Activated CD4-positive, alpha-beta T cell treated with anti-CD3 and anti-CD28 coated beads, Interleukin-2, amount 50 U/mL, for 4 hours (primary cell): Measurements from ENCODE around the gene TBCA.
"Not testable (repeated sequence)": the region's sequence is repeated elsewhere in the genome, so short reads cannot be mapped to it uniquely, and the experiment has no call there.

Source experiments
- DNase-seq, 2 experiments: peaks; one replicate each; pipeline ENCODE4 v3.0.0-alpha.2; 2020

TBCA gene

DNA sequence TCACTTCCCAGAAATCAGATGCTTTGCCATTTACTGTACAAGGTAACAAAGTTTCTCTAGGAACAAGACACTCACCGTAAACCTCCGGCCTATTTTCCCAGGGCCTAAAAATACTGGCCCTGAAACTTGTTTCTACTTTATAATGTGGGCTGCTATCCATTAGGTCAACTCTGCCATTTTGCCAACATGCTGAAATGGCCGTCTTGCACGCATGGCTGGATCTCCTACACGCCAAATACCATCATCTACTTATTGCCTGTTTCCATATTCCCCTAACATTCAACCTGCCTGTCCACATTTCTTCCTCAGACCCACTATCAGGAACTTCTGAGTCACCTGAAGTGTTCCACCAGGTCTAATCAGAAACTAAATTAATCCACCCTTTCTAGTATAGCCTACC, 4.7 kb downstream of the TBCA start:
- DNase-seq, result no peak

DNA sequence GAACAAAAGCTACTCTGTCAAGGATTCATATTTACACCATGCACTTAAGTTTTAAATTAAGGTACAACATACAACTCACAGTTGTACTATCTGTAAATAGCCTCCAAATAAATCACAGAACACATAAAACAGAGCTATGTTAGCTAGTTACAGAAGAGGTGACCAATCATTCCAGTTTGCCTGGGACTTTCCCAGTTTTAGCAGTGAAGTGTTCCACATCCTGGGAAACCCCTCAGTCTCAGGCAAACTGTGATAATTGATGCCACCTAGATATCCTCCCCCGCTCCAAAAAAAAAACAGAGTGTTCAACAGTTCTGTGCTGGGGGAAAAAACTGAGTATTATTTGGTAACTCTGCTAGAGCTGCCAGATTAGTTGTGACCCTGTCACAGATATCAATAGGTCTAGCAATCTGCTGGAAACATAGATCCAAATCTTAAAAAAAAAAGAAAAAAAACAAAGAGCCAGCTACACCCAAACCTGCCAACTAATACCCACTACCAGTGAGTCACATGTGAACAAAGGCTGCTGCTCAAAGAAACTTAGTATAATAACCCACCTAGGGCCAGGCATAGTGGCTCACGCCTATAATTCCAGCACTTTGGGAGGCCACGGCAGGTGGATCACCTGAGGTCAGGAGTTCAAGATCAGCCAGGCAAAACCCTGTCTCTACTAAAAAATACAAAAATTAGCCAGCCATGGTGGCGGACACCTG, 5.7 kb downstream of the TBCA start:
- no peak for DNase-seq

DNA sequence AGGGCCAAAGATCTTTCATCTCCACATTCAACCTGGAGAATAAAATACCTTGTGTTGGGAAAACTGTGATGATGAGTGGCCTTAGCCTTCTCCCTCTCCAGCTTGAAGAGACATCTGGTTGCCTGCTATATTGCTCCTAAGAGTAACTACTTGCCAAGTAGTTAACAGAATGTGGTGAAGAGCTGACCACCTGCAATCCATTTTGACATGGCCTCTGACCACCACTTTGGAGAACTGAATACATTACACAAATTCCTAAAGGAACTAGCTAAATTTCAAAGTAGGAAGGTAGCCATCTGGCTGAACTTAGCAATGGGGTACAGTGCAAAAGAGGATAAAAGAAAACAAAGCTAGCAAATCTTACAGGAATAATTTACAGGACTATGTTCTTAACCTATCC, 7.2 kb downstream of the TBCA start:
- DNase-seq, result no peak

DNA sequence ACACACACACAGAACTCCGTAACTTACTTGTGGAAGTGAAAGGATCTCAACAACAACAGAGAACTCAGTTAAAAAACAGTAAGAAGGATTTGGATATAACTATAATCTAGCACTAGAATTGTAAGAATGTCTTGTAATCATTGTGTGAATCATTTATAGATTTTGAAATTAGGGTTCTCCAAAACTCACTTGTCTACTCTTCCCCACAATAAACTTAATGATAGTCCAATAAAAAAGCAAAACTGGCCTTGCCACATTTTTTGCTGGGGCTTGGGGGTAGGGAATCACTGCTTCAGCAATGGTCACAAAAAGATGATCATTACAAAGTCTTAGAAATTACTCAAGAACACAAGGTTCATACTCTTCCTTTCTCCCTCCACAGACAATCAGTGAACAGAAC, 8.8 kb downstream of the TBCA start:
- DNase-seq, result no peak

DNA sequence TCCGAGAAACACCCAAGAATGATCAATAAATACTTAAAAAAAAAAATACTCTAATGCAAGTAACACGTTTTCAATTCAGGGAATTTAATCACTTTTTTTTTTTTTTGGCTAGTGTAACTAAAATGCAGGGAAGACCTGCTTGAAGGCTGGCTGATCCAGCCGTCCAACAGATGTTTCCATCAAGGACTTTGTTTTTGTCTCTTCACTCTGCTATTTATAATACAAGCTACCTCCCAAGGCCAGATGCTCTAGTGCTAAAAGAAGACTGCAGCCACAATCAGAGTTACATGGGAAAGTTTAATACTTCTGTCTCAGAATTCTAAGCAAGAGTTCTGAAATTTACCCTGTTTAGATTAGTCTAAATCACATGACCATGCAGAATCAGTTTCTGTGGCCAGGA, 14.5 kb downstream of the TBCA start:
- no peak for DNase-seq

DNA sequence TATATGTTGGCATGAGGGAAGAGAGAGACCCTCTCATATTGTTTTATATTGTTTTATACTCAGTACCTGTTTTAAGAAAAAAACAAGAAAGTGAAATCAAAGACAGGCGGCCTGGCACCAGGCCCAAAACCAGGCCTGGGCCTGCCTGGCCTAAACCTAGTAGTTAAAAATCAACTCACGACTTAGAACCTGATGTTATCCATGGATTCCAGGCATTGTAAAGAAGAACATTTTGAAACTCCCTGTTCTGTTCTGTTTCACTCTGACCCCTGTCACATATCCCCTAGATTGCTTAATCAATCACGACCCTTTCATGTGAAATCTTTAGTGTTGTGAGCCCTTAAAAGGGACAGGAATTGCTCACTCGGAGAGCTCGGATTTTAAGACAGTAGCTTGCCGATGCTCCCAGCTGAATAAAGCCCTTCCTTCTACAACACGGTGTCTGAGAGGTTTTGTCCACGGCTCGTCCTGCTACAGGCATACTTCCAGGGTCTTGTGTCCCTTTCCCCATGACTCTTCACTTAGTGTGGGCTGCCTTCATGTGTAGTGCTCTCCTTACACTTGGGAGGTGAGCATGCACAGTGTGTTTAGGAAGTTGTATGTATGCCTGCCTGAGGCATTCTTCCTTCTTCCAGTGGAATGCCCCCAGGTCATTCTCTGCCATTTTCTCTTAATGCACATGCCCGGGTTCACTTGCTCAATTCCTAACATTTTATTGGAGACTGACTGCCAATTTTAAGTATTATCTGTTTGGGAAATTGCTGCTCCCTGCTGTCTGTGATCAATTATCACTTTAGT, 17.8 kb downstream of the TBCA start:
- no peak for DNase-seq

DNA sequence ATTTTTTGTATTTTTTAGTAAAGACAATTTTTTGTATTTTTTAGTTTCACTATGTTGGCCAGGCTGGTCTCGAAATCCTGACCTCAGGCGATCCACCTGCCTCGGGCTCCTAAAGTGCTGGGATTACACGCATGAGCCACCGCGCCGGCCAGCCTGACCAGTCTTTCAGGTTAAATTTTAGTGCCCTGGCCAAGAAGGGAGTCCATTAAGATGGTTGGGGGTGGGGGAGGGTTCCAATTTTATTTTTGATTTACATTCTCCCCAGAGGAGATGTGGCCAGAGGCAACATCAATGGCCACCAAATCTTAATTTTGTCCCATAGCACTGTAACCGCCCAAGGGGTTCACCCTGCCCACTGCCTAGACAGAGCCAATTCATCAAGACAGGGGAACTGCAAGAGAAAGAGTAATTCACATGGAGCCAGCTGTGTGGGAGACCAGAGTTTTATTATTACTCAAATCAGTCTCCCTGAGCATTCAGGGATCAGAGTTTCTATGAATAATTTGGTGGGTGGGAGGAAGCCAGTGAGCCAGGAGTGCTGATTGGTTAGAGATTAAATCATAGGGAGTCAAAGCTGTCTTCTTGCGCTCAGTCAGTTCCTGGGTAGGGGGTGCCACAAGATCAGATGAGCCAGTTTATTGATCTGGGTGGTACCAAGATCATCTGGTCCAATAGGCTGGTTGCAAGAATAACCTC, 24.7 kb downstream of the TBCA start:
- DNase-seq, result no peak

DNA sequence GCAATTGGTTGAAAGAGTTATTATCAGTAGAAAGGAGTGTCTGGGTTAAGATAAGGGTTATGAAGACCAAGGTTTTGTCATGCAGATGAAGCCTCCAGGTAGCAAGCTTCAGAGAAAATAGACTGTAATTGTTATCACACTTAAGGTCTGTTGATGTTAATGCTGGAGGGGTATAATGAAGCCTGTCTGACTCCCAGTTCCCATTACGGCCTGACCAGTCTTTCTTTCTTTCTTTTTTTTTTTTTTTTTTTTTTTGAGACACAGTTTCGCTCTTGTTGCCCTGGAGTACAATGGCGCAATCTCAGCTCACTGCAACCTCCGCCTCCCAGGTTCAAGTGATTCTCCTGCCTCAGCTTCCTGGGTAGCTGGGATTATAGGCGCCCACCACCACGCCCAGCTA, 25.2 kb downstream of the TBCA start:
- DNase-seq, result not testable (repeated sequence)

DNA sequence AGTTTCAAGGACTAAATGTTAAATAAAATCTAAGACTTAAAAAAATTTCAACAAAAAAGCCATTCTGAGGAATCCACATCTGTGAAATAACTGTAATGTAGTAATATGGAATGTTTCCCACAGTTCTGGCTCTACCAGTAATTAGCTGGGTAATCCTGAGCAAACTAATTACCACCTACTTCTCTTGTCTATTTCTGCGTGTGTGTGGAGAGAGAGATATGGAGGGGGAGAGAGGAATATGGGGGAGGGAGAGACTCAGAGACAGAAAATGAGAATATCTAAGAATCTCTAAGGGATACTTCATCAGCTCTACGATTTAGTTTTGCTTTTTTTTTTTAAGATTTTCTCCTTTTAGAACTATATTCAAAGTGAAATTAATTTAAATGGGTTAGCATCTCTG, 28.0 kb downstream of the TBCA start:
- no peak for DNase-seq

DNA sequence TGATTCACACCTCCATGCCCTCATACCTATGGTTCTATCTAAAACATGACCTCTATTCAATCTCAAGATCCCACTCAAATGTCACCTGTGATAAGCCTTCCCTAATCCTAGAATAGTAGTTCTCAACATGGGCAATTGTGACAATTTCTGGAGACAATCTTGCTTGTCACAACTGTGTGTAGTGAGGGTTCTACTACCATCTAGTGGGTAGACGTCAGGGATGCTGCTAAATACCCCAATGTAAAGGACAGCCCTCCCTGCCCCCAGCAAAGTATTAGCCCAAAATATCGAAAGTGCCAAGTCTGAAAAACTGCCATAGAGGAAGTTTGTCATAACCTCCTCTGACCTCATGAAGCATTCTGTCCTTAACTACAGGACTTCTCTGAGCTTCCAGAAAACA, 32.0 kb downstream of the TBCA start:
- no peak for DNase-seq

DNA sequence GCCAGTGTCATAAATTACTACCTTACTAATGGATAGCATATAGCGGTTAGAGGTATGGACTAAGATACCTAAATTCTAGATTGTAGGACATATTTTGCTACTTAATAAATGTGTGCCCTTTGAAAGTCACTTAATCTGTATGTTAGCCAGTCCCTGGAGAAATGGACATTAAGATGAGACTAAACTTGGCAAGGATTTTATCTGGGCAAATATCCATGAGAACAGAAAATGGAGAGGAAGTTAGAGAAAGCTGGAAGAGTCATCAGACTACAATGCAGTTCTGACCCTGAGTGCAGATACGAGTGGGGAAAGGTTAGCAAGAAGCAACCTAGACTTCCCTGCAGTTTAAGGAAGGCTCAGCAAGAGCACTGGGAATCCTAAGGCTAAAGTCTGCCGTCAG, 33.0 kb downstream of the TBCA start:
- no peak for DNase-seq

DNA sequence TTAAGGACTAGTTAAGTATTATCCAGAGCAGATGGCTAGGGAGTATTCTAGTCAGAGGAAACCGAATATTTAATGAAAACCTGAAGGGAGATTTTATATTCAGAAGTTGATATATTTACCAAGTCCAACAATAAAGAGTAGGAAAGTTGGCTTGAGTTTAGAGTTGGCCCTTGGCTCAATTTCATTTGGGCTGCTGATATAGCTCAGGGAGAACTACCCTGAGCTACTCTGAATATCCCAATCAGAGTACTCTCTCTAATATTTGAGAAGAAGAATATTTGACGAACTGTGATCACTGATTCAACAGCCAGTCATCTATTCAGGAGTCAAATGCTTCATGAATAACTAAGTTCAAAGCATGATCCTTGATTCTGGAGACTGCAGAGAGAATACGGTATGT, 34.5 kb downstream of the TBCA start:
- no peak for DNase-seq

DNA sequence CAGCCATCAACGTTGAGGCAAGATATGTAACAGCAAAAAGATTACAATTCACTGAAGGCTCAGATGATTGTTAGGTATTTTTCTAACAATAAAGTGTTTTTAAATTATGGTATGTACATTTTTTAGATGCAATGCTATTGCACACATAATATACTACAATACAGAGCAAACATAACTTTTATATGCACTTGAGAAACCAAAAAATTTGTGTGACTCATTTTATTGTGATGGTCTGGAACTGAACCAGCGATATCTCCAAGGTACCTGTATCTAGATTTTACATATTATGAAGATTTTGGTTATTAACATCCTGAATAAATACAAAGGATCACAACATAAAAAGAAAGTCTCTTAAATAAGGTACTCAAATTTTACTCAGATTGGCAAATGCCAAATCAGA, 41.3 kb downstream of the TBCA start:
- no peak for DNase-seq

DNA sequence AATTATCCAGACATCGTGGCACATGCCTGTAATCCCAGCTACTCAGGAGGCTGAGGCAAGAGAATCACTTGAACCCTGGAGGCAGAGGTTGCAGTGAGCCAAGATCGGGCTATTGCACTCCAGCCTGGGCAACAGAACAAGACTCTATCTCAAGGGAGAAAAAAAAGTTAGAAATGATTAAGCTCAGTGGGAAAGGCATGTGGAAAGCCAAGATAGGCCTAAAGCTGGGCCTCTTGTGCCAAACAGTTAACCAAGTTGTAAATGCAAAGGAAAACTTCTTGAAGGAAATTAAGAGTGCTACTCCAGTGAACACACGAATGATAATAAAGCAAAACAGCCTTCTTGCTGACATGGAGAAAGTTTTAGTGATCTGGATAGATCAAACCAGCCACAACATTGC, 43.0 kb downstream of the TBCA start:
- DNase-seq, result no peak

DNA sequence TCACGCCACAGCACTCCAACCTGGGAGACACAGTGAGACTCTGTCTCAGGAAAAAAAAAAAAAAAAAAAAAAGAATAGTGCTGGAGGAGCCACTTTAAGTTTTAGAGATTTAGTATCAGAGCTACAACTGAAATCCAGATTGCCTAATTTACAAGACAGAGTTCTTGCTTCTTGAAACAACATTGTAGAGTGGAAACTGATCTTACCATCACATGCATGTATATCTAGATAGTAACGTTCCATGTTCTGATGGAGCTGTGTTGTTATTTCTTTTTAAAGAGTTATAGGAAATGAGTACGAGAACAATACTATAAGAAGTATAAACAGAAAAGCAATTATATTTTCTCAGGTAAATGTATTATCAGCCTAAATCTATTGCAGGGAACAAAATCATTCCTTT, 48.9 kb downstream of the TBCA start:
- DNase-seq, result no peak

DNA sequence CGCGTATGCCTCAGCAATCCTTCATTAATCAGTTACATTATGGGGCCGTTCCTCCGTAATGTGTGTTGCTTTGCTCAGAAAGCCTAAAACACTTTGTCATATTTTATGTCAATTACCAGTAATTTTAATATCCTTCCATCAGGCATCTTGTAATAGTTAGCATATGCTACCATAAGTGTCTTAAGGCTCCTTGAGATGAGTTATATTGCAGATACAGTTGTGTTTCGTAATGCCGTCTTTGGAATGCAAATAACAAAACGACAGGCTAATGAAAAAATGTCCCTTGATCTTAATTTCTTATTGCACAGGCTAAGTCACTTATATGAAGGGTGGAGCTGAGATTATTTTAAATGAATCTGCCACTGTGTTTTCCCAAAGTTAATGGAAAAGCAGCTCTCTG, 50.5 kb downstream of the TBCA start:
- no peak for DNase-seq

DNA sequence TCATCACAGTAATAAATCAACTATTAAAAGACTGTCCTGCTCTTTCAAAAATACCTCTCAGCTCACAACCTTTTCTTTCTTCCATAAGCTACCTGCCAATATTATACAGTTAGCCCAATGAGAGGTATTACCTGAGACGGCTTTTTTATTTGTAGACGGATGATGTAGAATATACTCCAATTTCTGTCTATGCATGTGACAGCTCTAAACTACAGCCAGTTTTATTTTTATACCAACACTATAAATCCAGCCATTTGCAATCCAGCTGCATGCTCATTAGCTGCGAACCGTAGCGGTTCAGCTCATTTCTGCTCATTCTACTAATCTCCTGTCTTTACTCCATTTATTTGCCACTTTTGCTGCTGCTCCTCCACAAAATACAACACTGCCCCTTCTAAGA, 51.2 kb downstream of the TBCA start:
- no peak for DNase-seq

DNA sequence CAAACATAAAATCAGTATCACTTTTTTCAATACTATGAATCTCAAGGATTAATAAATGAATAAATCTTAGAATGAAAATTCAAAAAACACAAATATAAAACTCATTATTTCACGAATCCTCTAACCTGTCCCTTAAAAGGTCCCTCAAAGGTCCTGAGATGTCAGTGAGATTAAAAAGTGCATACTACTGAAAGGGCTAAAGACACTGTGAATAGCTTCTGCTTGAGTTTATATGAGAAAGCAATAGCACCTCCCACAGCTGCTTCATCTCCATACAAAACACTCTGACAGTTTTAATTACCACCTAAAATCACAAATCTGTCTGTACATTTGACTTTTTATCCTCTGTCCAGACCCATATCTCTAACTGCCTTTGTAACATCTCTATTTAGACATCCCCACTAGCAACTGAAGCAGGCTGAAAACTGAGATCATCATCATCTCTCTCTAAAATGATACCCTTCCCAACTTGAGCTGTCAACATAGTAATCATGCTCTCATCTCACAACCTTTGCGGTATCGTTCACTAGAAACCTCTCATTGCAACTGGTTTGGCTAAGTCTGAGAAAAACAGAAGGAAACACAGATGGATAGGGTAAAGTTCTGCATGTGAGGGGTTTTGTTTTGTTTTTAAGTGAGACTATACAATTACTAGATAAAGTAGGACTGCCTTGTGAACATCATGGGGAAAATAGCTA, 56.3 kb downstream of the TBCA start:
- DNase-seq, result no peak

DNA sequence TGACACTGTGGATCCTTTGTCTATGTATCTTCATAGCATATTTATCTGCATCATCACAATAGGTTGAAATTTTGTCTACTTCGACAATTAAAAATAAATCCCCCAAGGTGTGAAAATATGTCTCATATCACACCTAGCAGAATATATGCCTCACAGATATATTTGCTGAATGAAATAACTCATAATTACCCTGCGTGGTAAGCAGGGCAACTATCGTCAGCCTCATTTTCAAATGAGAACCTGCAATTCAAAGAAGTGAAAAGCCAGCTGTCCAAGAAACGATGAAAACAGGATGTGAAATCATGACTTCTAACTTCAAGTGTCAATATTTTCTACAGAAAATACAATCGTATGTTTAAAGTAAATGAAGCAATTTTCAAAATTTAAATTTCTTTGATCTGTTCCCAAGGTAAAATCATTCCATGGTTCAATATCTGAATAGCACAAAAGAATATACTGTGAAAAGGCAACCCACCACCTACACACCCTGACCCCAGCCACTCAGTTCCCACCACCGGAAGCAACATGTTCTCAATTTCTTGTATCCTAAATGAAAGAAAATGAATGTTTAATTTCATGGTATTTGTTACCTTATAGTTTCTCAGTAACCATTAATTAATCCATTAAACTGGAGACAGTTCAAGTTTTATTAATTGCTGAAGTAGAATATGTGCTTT, 57.1 kb downstream of the TBCA start:
- DNase-seq, result no peak

DNA sequence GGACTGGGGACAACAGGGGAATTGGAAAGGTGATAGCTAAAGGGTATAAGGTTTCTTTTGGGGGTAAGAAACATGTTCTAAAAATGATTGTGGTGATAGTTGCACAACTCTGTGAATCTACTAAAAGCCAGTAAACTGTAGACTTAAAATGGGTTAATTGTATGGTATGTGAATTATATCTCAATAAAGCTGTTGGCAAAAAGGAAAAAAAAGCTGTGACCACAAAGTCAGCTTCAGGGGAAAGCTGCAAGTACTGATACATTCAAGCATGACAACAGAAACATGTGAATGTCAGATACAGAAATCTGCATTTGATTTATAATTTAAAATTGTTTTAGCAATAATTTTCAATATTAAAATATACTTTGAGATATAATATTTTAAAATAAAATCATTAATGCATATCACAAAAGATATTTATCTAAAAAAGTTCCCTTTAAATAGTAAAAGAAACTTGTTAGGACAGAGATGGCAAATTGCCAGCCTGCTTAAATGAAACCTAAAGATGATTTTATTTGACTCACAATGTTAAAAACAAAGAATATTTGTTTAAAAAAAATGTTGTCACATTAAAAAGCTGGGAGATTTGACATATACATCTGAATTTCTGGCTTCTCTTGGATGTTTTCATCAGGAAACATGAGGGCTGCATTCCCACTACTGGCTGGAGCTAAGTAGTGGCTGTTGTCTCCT, 66.0 kb downstream of the TBCA start:
- no peak for DNase-seq

DNA sequence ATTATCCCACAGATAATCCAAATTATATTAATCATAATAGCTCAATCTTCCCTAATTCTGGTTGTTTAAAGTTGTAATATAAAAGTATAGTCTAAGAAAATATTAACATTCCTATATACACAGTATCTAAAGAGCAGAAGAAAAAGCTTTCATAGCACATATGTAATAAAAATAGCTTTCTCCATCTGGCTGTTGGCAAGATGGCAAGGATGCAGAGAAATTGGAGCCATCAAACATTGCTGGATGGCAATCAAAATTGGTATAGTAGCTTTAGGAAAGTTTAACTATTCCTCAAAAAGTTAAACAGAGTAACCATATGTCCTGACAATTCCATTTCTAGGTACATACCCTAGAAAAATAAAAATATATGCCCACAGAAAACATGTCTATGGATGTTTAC, 66.8 kb downstream of the TBCA start:
- no peak for DNase-seq

DNA sequence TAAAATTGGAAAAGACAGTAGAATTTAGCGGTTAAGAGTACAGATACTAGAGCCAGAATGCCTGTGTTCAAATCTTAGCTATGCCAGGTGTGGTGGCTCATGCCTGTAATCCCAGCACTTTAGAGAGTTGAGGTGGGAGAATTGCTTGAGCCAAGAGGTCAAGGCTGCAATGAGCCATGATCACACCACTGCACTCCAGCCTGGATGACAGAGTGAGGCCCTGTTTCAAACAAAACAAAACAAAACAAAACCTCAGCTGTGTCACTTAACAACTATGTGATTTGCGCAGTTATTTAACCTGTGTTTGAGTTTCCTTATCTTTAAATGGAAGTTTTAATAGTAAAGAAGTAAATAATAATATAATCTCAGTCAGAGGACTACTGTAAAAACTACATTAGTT, 68.3 kb downstream of the TBCA start:
- DNase-seq, result no peak
